ENCODE data around the gene ZNF622.

ZNF622 gene

GRCh38 chr5:16465544-16466432 is at the start of gene ZNF622:
ZNF622 (minus strand) TSS chr5:16465800; CDS start chr5:16465665, 135 bp downstream.
- in situ Hi-C loops (cut with MboI; ENCODE audit: low sequenced_read_pairs): no loop called here

- in situ Hi-C loops (cut with MboI; ENCODE audit: low sequenced_read_pairs): no loop called here
These were observed 44.5 kb upstream of the ZNF622 start for GRCh38 chr5:16510098-16510497.

GRCh38 chr5:16508730-16509531 is 43.3 kb upstream of the ZNF622 start:
- in situ Hi-C loops (cut with MboI; ENCODE audit: low sequenced_read_pairs): no loop called here

GRCh38 chr5:16507716-16508115 is 42.1 kb upstream of the ZNF622 start:
- in situ Hi-C loops (cut with MboI; ENCODE audit: low sequenced_read_pairs): no loop called here

GRCh38 chr5:16505904-16506303 is 40.3 kb upstream of the ZNF622 start:
- in situ Hi-C loops (cut with MboI; ENCODE audit: low sequenced_read_pairs): no loop called here

GRCh38 chr5:16505140-16505891 is 39.7 kb upstream of the ZNF622 start:
- in situ Hi-C loops (cut with MboI; ENCODE audit: low sequenced_read_pairs): no loop called here

GRCh38 chr5:16504571-16504970 is 39.0 kb upstream of the ZNF622 start:
- in situ Hi-C loops (cut with MboI; ENCODE audit: low sequenced_read_pairs): no loop called here

GRCh38 chr5:16502866-16503265 is 37.3 kb upstream of the ZNF622 start:
- in situ Hi-C loops (cut with MboI; ENCODE audit: low sequenced_read_pairs): no loop called here

- in situ Hi-C loops (cut with MboI; ENCODE audit: low sequenced_read_pairs): no loop called here
These were observed 34.4 kb upstream of the ZNF622 start for GRCh38 chr5:16500024-16500423.

GRCh38 chr5:16497546-16497945 is 31.9 kb upstream of the ZNF622 start:
- in situ Hi-C loops (cut with MboI; ENCODE audit: low sequenced_read_pairs): no loop called here

- in situ Hi-C loops (cut with MboI; ENCODE audit: low sequenced_read_pairs): no loop called here
These were observed 27.7 kb upstream of the ZNF622 start for GRCh38 chr5:16493261-16493660.

GRCh38 chr5:16492398-16493140 is 27.0 kb upstream of the ZNF622 start:
- in situ Hi-C loops (cut with MboI; ENCODE audit: low sequenced_read_pairs): no loop called here

GRCh38 chr5:16490911-16491310 is 25.3 kb upstream of the ZNF622 start:
- in situ Hi-C loops (cut with MboI; ENCODE audit: low sequenced_read_pairs): no loop called here

- in situ Hi-C loops (cut with MboI; ENCODE audit: low sequenced_read_pairs): no loop called here
These were observed 23.8 kb upstream of the ZNF622 start for GRCh38 chr5:16489322-16489791.

GRCh38 chr5:16487456-16487855 is 21.9 kb upstream of the ZNF622 start:
- in situ Hi-C loops (cut with MboI; ENCODE audit: low sequenced_read_pairs): no loop called here

GRCh38 chr5:16486711-16487111 is 21.1 kb upstream of the ZNF622 start:
- in situ Hi-C loops (cut with MboI; ENCODE audit: low sequenced_read_pairs): no loop called here

GRCh38 chr5:16485656-16486055 is 20.1 kb upstream of the ZNF622 start:
- in situ Hi-C loops (cut with MboI; ENCODE audit: low sequenced_read_pairs): no loop called here

GRCh38 chr5:16484081-16484480 is 18.5 kb upstream of the ZNF622 start:
- in situ Hi-C loops (cut with MboI; ENCODE audit: low sequenced_read_pairs): no loop called here

- in situ Hi-C loops (cut with MboI; ENCODE audit: low sequenced_read_pairs): no loop called here
These were observed 17.8 kb upstream of the ZNF622 start for GRCh38 chr5:16483361-16483760.

- in situ Hi-C loops (cut with MboI; ENCODE audit: low sequenced_read_pairs): no loop called here
These were observed 17.3 kb upstream of the ZNF622 start for GRCh38 chr5:16482891-16483290.
